K562 (cell line): ENCODE data around the gene MYCL. TPM values are rescaled to one million over a fixed set of nuclear protein-coding genes. Genes with fewer than 3 reads are reported as not detected.

Experiments used
- ATAC-seq: fragments of 200-7000 bp; cut with Tn5 transposase; 3 replicates; pipeline ENCODE4 v1.9.1; 2020; ENCODE audit warnings: moderate library complexity
- BruUV-seq: library from RNA; stranded (reverse); fragments of 400-500 nt; replicated peaks from 2 replicates; lab custom pipeline; 2021; lab: Mats Ljungman, UMichigan
- CTCF ChIA-PET: fragments of 300-600 bp; formaldehyde crosslinking; extraction: SDS; loops from one replicate; lab custom pipeline; 2021; ENCODE audit warnings: low intra/inter-chr PET ratio; lab: Yijun Ruan, JAX
- POLR2A ChIA-PET: fragments of 300-600, 350-650 bp; sonication (Branson Sonifier 250); formaldehyde crosslinking; extraction: SDS; loops from one replicate; lab custom pipeline; 2021; ENCODE audit warnings: antibody characterized with exemption, inconsistent platforms; lab: Yijun Ruan, JAX
- DNase-seq, 4 experiments: peaks; one replicate each; pipeline versions ENCODE4 v3.0.0 to v3.0.0-alpha.2; 2011 to 2018; ENCODE audit warnings: low spot score in 3 of 4, mixed read lengths in 3 of 4; ENCODE audit errors: extremely low read depth in 1 of 4
- FAIRE-seq: peaks from 2 replicates; lab custom pipeline; 2011; peaks lifted over from hg19 to GRCh38; lab: Jason Lieb, UNC
- H2AFZ ChIP-seq: 2 replicates; pipeline ENCODE4 v1.6.0; 2011; ENCODE audit warnings: low read depth, low read length, control low read depth, inconsistent platforms
- H3K27ac ChIP-seq: fragments of 200-600 bp; 3 replicates; pipeline ENCODE4 v1.8.0; 2011; ENCODE audit warnings: low read depth, mild to moderate bottlenecking, control low read depth, inconsistent platforms, low read length, moderate library complexity, mixed read lengths; ENCODE audit errors: extremely low read depth
- H3K27me3 ChIP-seq, 2 experiments: fragments of 300-600 bp in 1 of 2; 2 replicates in 1 of 2; 3 replicates in 1 of 2; pipeline versions ENCODE4 v1.6.0 to v1.8.0; 2011; ENCODE audit warnings: inconsistent platforms in 2 of 2, low read length in 2 of 2, mild to moderate bottlenecking in 1 of 2, mixed read lengths in 1 of 2, moderate library complexity in 1 of 2; ENCODE audit not compliant: control insufficient read depth in 2 of 2, insufficient read depth in 2 of 2
- H3K36me3 ChIP-seq: fragments of 300-600 bp; 3 replicates; pipeline ENCODE4 v1.8.0; 2011; ENCODE audit warnings: mild to moderate bottlenecking, low read length, inconsistent platforms; ENCODE audit not compliant: control insufficient read depth, insufficient read depth
- H3K4me1 ChIP-seq, 2 experiments: fragments of 200-600 bp in 1 of 2; replicated peaks in 1 of 2; 2 replicates in 1 of 2; 3 replicates in 1 of 2; pipeline versions ENCODE4 v1.5.1 to v1.8.0; 2011; ENCODE audit warnings: inconsistent platforms in 2 of 2, low read length in 2 of 2, mild to moderate bottlenecking in 1 of 2, mixed read lengths in 1 of 2, moderate library complexity in 1 of 2; ENCODE audit not compliant: control insufficient read depth in 2 of 2, insufficient read depth in 2 of 2
- H3K4me2 ChIP-seq: 2 replicates; pipeline ENCODE4 v1.6.1; 2011; ENCODE audit warnings: low read length, control low read depth, inconsistent platforms, mixed read lengths; ENCODE audit not compliant: insufficient read depth
- H3K4me3 ChIP-seq: fragments of 200-600 bp; sonication (generic), shearing (Covaris generic); 2 replicates; pipeline ENCODE4 v1.5.1; 2016; ENCODE audit warnings: control low read depth, inconsistent platforms
- H3K79me2 ChIP-seq: fragments of 200-600 bp; 3 replicates; pipeline ENCODE4 v1.8.0; 2011; ENCODE audit warnings: low read length, inconsistent platforms; ENCODE audit not compliant: control insufficient read depth, insufficient read depth
- H3K9ac ChIP-seq, 2 experiments: 2 replicates each; pipeline versions ENCODE4 v1.6.0 to v1.6.1; 2011; ENCODE audit warnings: low read depth in 2 of 2, low read length in 2 of 2, control low read depth in 1 of 2, inconsistent platforms in 1 of 2, mild to moderate bottlenecking in 1 of 2, mixed read lengths in 1 of 2; ENCODE audit not compliant: insufficient read depth in 1 of 2
- H3K9me1 ChIP-seq: one replicate; pipeline ENCODE4 v1.6.0; 2011; ENCODE audit warnings: inconsistent platforms, mild to moderate bottlenecking, low read length, moderate library complexity; ENCODE audit not compliant: control insufficient read depth, insufficient read depth
- H3K9me3 ChIP-seq: replicated peaks from 2 replicates; pipeline ENCODE4 v1.5.1; 2011; ENCODE audit warnings: low read depth, low read length, inconsistent platforms; ENCODE audit not compliant: control insufficient read depth, insufficient read depth
- H4K20me1 ChIP-seq: replicated peaks from 2 replicates; pipeline ENCODE4 v1.6.1; 2011; ENCODE audit warnings: low read length, inconsistent platforms, mixed read lengths; ENCODE audit not compliant: control insufficient read depth, insufficient read depth
- CEBPZ ChIP-seq: fragments of 150-350 bp; IDR thresholded peaks from 2 replicates; pipeline ENCODE4 v1.6.1; 2014; ENCODE audit warnings: low read depth, mild to moderate bottlenecking, low read length, borderline replicate concordance
- FUS ChIP-seq: fragments of 200-400 bp; formaldehyde crosslinking; optimal IDR thresholded peaks from 2 replicates; pipeline ENCODE3; 2017; ENCODE audit warnings: low read depth, low read length
- HDAC1 ChIP-seq, 2 experiments: fragments of 450-650 bp; IDR thresholded peaks; 2 replicates each; pipeline ENCODE4 v1.6.1; 2016 to 2017; ENCODE audit warnings: inconsistent platforms in 1 of 2, mild to moderate bottlenecking in 1 of 2, moderate library complexity in 1 of 2
- MAFF ChIP-seq: IDR thresholded peaks from 2 replicates; pipeline ENCODE4 v1.6.1; 2012; ENCODE audit warnings: low read length, improper control_type of control experiment
- MEIS2 ChIP-seq: fragments of 450-650 bp; IDR thresholded peaks from 2 replicates; pipeline ENCODE4 v1.6.1; 2014; ENCODE audit warnings: mild to moderate bottlenecking; ENCODE audit not compliant: partially characterized antibody
- TBL1XR1 ChIP-seq, 2 experiments: IDR thresholded peaks; 2 replicates each; pipeline ENCODE4 v1.6.1; 2012; ENCODE audit warnings: improper control_type of control experiment in 2 of 2, low read length in 2 of 2, mild to moderate bottlenecking in 1 of 2
- TFAP4 ChIP-seq: sonication (generic); formaldehyde crosslinking; IDR thresholded peaks from 2 replicates; pipeline ENCODE4 v1.8.0; 2022; ENCODE audit warnings: missing genetic modification reagents, mild to moderate bottlenecking, moderate library complexity, borderline replicate concordance
- ZNF121 ChIP-seq: sonication (generic); formaldehyde crosslinking; conservative IDR thresholded peaks from 2 replicates; pipeline ENCODE4 v1.8.0; 2022; ENCODE audit warnings: missing genetic modification reagents
- WGBS: fragments of 100-300 bp; shearing (Covaris generic); methylation state at CpG from one replicate; pipeline ENCODE4 v1.1.6; 2016; ENCODE audit warnings: low coverage, mixed read lengths; ENCODE audit not compliant: insufficient coverage; ENCODE audit errors: missing lambda C conversion rate; 5-methylcytosine and 5-hydroxymethylcytosine counted together
- in situ Hi-C: fragments of 300-500 bp; cut with MboI; formaldehyde crosslinking; loops from 4 replicates; pipeline ENCODE4 v1.15.0; 2018; ENCODE audit warnings: inconsistent platforms, mixed read lengths
- intact Hi-C: fragments of 100-400 bp; cut with micrococcal nuclease; formaldehyde crosslinking; loops from 2 replicates; pipeline ENCODE4 v1.14.2; 2022
- polyA plus RNA-seq, 8 experiments: library from polyadenylated mRNA; depleted of rRNA in 4 of 8; stranded (reverse) in 5 of 8; unstranded in 3 of 8; fragments of >200 nt; fragmentation: Nextera tagmentation in 2 of 8; fragmentation: Illumina TruSeq in 1 of 8; extraction: Ambion mirVana in 2 of 8; extraction: Trizol in 1 of 8; gene quantifications; 2 replicates each; pipeline versions ENCODE4 v1.2.1 to v1.2.3, GENCODE V29; 2011 to 2014; ENCODE audit warnings: inconsistent platforms in 1 of 8, missing spikeins in 1 of 8
- total RNA-seq, 7 experiments: library from RNA; depleted of rRNA in 6 of 7; stranded (reverse); fragments of >200 nt in 6 of 7; fragmentation: Illumina TruSeq in 2 of 7; extraction: Trizol in 2 of 7; gene quantifications; 2 replicates each; pipeline versions ENCODE4 v1.2.1 to v1.2.3, GENCODE V29; 2011 to 2021; ENCODE audit warnings: low replicate concordance in 1 of 7

Gene MYCL
- total and polyA plus RNA-seq, 9 of the 15 experiments (the other 6 are each of a cell fraction or from before 2014, with no cell fraction given): 3.5 to 22.0 (median 12.8) TPM

GRCh38 chr1:39940980-39941871, 39.5 kb upstream of the MYCL start:
- Histone ChIP-seq H3K9me1 (no peaks in the 10 kb centered on the region), H3K4me2 (no peak overlapping the region), H3K27me3 (peaks cover 12 to 55% of the 10 kb centered on the region in 2 experiments), H3K36me3 (no peaks in the 10 kb centered on the region), H3K9me3 (no peaks in the 10 kb centered on the region), H4K20me1 (no peaks in the 10 kb centered on the region; the same call in 1 of the 2 replicates), H2AFZ (no peak overlapping the region), H3K79me2 (no peaks in the 10 kb centered on the region), H3K4me3 (no peak overlapping the region), H3K27ac (no peak overlapping the region), H3K9ac (no peak overlapping the region), H3K4me1 (peaks cover 0 to 6% of the 10 kb centered on the region in 2 experiments; a peak in 3 of 5 replicates)
- FAIRE-seq (no peak), DNase-seq (no peak), ATAC-seq (no peak)
- CTCF ChIA-PET: no interaction called here
- WGBS: 5% methylated on average over 9 of the region's 9 CpGs
- in situ Hi-C loops: no loop called here
- TF ChIP-seq CEBPZ: no peak
- TF ChIP-seq TFAP4: no peak
- no peak for TF ChIP-seq ZNF121 (CRISPR knock-in tag)
- TF ChIP-seq TBL1XR1 (IDR thresholded peaks at IDR 0.05; ENCODE audit: low read length in 2 of 2): no peak
- no peak for TF ChIP-seq MAFF
- no peak for TF ChIP-seq HDAC1 (IDR thresholded peaks at IDR 0.05)
- no peak for TF ChIP-seq FUS
- TF ChIP-seq MEIS2: no peak
- POLR2A ChIA-PET: interaction anchor here (0.8 kb wide), 1 partner anchor 22 kb away, joined by 3 read pairs; no protein-coding TSS in a partner anchor
- intact Hi-C loops: no loop called here
- BruUV-seq: no TSS peak
